HEK293T (cell line): ENCODE results near the gene LMO7.

Experiments used
- ARNT ChIP-seq: fragments of 450-650 bp; IDR thresholded peaks from 2 replicates; pipeline ENCODE4 v1.6.1; 2017; ENCODE audit warnings: mild to moderate bottlenecking
- BHLHE40 ChIP-seq: fragments of 450-650 bp; IDR thresholded peaks from 2 replicates; pipeline ENCODE4 v1.6.1; 2016; ENCODE audit warnings: mild to moderate bottlenecking, moderate library complexity, borderline replicate concordance
- CTBP1 ChIP-seq: fragments of 450-650 bp; IDR thresholded peaks from 2 replicates; pipeline ENCODE4 v1.6.1; 2016; ENCODE audit warnings: borderline replicate concordance
- ELF4 ChIP-seq: fragments of 450-650 bp; IDR thresholded peaks from 2 replicates; pipeline ENCODE4 v1.6.1; 2017; ENCODE audit warnings: antibody characterized with exemption
- FOXA1 ChIP-seq: fragments of 450-650 bp; IDR thresholded peaks from 2 replicates; pipeline ENCODE4 v1.6.1; 2016; ENCODE audit warnings: mild to moderate bottlenecking
- FOXK2 ChIP-seq: fragments of 450-650 bp; IDR thresholded peaks from 2 replicates; pipeline ENCODE4 v1.6.1; 2016; ENCODE audit warnings: mild to moderate bottlenecking
- FOXM1 ChIP-seq: fragments of 450-650 bp; IDR thresholded peaks from 2 replicates; pipeline ENCODE4 v1.6.1; 2017; ENCODE audit warnings: mild to moderate bottlenecking, borderline replicate concordance
- HDGF ChIP-seq: fragments of 450-650 bp; IDR thresholded peaks from 2 replicates; pipeline ENCODE4 v1.6.1; 2017; ENCODE audit warnings: antibody characterized with exemption, borderline replicate concordance
- L3MBTL2 ChIP-seq: fragments of 450-650 bp; conservative IDR thresholded peaks from 2 replicates; pipeline ENCODE4 v1.6.1; 2016; ENCODE audit warnings: mild to moderate bottlenecking
- NFRKB ChIP-seq: fragments of 450-650 bp; IDR thresholded peaks from 2 replicates; pipeline ENCODE4 v1.6.1; 2016; ENCODE audit warnings: mild to moderate bottlenecking, moderate library complexity
- PKNOX1 ChIP-seq: fragments of 450-650 bp; IDR thresholded peaks from 2 replicates; pipeline ENCODE4 v1.6.1; 2016
- SP1 ChIP-seq: fragments of 450-650 bp; IDR thresholded peaks from 2 replicates; pipeline ENCODE4 v1.6.1; 2017
- SUZ12 ChIP-seq: fragments of 450-650 bp; IDR thresholded peaks from 2 replicates; pipeline ENCODE4 v1.6.1; 2016; ENCODE audit warnings: mild to moderate bottlenecking
- ZNF384 ChIP-seq: fragments of 450-650 bp; IDR thresholded peaks from 2 replicates; pipeline ENCODE4 v1.6.1; 2016

GRCh38 chr13:75635828-75636435 is at the start of gene LMO7:
- TF ChIP-seq NFRKB (no peak), FOXM1 (no peak; the same call in 1 of the 2 replicates), SP1 (no peak), L3MBTL2 (no peak), FOXK2 (no peak), CTBP1 (no peak), PKNOX1 (no peak), ARNT (no peak), ZNF384 (no peak), SUZ12 (no peak), FOXA1 (no peak), HDGF (no peak), ELF4 (no peak), BHLHE40 (no peak)
